Glutamatergic neuron (in vitro differentiated cells): ENCODE measurements around the gene CSNK1G1. TPM values are rescaled to one million over a fixed set of nuclear protein-coding genes. Genes with fewer than 3 reads are reported as not detected.

Experiments
- DNase-seq: peaks from one replicate; pipeline ENCODE4 v3.0.0; 2022
- H3K27ac Mint-ChIP-seq: one replicate; pipeline ENCODE4 v1.8.0; 2020; ENCODE audit warnings: mild to moderate bottlenecking, mixed read lengths, inconsistent platforms; ENCODE audit not compliant: unreplicated experiment
- H3K27me3 Mint-ChIP-seq: one replicate; pipeline ENCODE4 v1.8.0; 2020; ENCODE audit warnings: mild to moderate bottlenecking, moderate library complexity, mixed read lengths, inconsistent platforms; ENCODE audit not compliant: unreplicated experiment
- H3K36me3 Mint-ChIP-seq: one replicate; pipeline ENCODE4 v1.8.0; 2020; ENCODE audit warnings: mild to moderate bottlenecking, mixed read lengths, inconsistent platforms; ENCODE audit not compliant: unreplicated experiment
- H3K4me1 Mint-ChIP-seq: one replicate; pipeline ENCODE4 v1.8.0; 2020; ENCODE audit warnings: mild to moderate bottlenecking, low read depth, mixed read lengths, inconsistent platforms; ENCODE audit not compliant: unreplicated experiment
- H3K4me3 Mint-ChIP-seq: one replicate; pipeline ENCODE4 v1.8.0; 2020; ENCODE audit warnings: mild to moderate bottlenecking, mixed read lengths, inconsistent platforms; ENCODE audit not compliant: unreplicated experiment
- H3K9me3 Mint-ChIP-seq: one replicate; pipeline ENCODE4 v1.8.0; 2020; ENCODE audit warnings: mild to moderate bottlenecking, moderate library complexity, mixed read lengths, inconsistent platforms; ENCODE audit not compliant: unreplicated experiment
- CTCF ChIP-seq: fragments of 200-600 bp; sonication (generic); IDR thresholded peaks from one replicate; pipeline ENCODE4 v1.5.0; 2021; ENCODE audit not compliant: partially characterized antibody, unreplicated experiment
- total RNA-seq: library from RNA; stranded (reverse); fragmentation: NEBNext Ultra II Directional; extraction: Animal tissue kit (Norgen Biotek cat#: 25700); gene quantifications from one replicate; pipeline ENCODE4 v1.2.1, GENCODE V29; 2021; ENCODE audit not compliant: unreplicated experiment

The CSNK1G1 gene
- total RNA-seq, 1 donor from 2014 or later = 34.2 TPM

- Mint-ChIP-seq H3K36me3 (no peaks in the 10 kb centered on the region), H3K27me3 (no peaks in the 10 kb centered on the region), H3K9me3 (no peaks in the 10 kb centered on the region), H3K4me3 (no peak overlapping the region), H3K4me1 (no peaks in the 10 kb centered on the region), H3K27ac (no peak overlapping the region)
- no peak for DNase-seq
- no peak for TF ChIP-seq CTCF
Measured at GRCh38 chr15:64249406-64249805, 106.6 kb downstream of the CSNK1G1 start.

GRCh38 chr15:64247906-64248541, 107.9 kb downstream of the CSNK1G1 start:
- H3K36me3 Mint-ChIP-seq = no peaks in the 10 kb centered on the region
- no peaks in the 10 kb centered on the region for H3K4me1 Mint-ChIP-seq
- no peak for DNase-seq
- H3K27me3 Mint-ChIP-seq = no peaks in the 10 kb centered on the region
- no peak for TF ChIP-seq CTCF
- no peak overlapping the region for H3K4me3 Mint-ChIP-seq
- no peaks in the 10 kb centered on the region for H3K9me3 Mint-ChIP-seq
- no peak overlapping the region for H3K27ac Mint-ChIP-seq

- H3K4me3 Mint-ChIP-seq = no peak overlapping the region
- peak overlapping the region; percentile 15 for H3K27ac Mint-ChIP-seq
Measured at GRCh38 chr15:64247535-64247905, 108.5 kb downstream of the CSNK1G1 start.

GRCh38 chr15:64246364-64247189, 109.4 kb downstream of the CSNK1G1 start:
- H3K27me3 Mint-ChIP-seq = peaks cover 2% of the 10 kb centered on the region
- no peaks in the 10 kb centered on the region for H3K4me1 Mint-ChIP-seq
- H3K4me3 Mint-ChIP-seq = no peak overlapping the region
- H3K36me3 Mint-ChIP-seq = no peaks in the 10 kb centered on the region
- H3K9me3 Mint-ChIP-seq = no peaks in the 10 kb centered on the region
- no peak for TF ChIP-seq CTCF
- DNase-seq = no peak
- H3K27ac Mint-ChIP-seq = peak overlapping the region; percentile 65

More at GRCh38 chr15:64247535-64247905, 108.5 kb downstream of the CSNK1G1 start:
- no peak for TF ChIP-seq CTCF
- no peak for DNase-seq
- Mint-ChIP-seq H3K27me3 (no peaks in the 10 kb centered on the region), H3K9me3 (no peaks in the 10 kb centered on the region), H3K4me1 (no peaks in the 10 kb centered on the region), H3K36me3 (no peaks in the 10 kb centered on the region)

- DNase-seq = no peak
- H3K9me3 Mint-ChIP-seq = no peaks in the 10 kb centered on the region
- no peak for TF ChIP-seq CTCF
- no peak overlapping the region for H3K27ac Mint-ChIP-seq
- H3K4me3 Mint-ChIP-seq = no peak overlapping the region
- H3K4me1 Mint-ChIP-seq = no peaks in the 10 kb centered on the region
- peaks cover 2% of the 10 kb centered on the region for H3K27me3 Mint-ChIP-seq
- H3K36me3 Mint-ChIP-seq = no peaks in the 10 kb centered on the region
Measured at GRCh38 chr15:64245405-64245804, 110.6 kb downstream of the CSNK1G1 start.
